GM15510 (cell line): ENCODE results near the gene RELN.

Experiments
- POLR2A ChIP-seq: IDR thresholded peaks from 3 replicates; pipeline ENCODE4 v1.6.1; 2011; ENCODE audit warnings: borderline replicate concordance; ENCODE audit not compliant: insufficient read length; ENCODE audit errors: extremely low read depth

Gene RELN

DNA sequence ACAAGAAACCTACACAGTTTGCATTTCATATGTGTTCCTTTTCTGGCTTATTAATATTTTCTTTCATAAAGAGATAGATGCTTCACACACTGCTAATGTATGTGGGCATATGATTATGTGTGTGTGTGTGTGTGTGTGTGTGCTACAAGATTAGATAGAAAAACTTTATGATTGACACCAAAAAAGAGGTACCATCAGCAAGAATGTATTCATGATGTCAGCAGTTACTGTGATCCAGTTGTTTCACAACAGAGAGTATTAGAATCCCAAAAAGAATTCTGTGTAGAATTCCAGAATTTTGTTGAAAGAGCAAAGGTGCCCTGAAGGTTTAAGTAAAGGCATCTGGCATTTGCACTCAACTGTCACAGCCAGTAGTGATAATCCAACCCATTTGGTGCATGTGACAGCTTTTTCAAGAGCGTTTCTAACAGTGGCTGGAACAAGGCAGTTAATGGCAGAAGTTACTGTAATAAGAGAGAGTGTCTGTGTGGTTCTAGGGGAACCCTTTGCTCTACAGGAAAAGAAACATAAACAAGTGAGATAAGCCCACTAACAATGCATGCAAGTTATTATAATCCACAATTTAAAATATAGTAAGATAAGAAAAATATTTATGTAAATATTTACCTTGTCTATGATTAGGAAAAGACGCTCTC, 16.6 kb downstream of the RELN start:
- TF ChIP-seq POLR2A = no peak

DNA sequence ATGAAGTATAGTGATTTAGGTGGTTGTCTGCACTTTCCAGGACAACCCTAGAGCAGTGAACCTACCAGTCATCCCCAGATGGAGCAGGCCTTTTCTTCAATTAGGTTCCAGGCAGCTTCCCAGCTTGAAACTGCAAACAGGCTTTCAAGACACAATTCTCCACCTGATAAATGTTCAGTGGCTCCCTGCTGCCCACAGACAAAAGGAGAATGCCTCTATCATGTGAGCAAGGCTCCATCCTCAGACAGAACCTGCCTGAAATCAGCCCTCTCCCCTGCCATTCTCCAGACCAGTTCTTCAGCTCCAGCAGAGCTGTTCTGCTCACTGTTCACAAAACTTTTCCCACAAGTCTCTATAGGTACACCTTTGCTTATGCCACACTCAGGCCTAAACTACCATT, 22.1 kb downstream of the RELN start:
- no peak for TF ChIP-seq POLR2A

DNA sequence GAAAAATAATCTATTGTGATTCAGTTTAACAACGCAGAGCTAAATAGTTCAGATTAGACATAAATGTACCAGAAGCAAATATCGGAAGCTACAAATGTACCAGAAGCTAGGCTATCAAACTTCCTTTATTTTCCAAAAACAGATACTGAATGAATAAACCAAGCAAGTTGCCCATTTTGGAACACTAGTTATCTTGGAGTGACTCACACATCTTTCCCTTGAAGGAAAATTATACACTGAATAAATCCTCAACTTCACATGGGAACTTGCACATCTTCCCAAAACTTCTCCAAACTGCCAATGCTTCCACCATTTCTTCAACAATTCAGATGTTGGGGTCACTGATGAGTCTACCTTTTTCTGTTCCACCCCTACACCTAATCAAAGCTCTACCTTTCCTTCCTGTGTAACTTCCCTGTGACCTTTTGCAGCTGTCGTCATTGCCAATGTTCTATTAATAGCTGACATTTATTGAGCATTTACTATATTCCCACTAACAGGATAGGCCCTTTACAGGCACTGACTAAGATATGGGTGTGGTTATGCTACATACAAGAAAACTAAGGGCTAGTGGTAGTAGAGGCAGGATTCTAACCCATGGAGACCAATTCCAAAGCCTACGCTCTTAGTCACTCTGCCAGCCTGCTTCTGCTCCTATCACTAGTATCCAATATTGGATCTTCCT, 22.7 kb downstream of the RELN start:
- TF ChIP-seq POLR2A = no peak

DNA sequence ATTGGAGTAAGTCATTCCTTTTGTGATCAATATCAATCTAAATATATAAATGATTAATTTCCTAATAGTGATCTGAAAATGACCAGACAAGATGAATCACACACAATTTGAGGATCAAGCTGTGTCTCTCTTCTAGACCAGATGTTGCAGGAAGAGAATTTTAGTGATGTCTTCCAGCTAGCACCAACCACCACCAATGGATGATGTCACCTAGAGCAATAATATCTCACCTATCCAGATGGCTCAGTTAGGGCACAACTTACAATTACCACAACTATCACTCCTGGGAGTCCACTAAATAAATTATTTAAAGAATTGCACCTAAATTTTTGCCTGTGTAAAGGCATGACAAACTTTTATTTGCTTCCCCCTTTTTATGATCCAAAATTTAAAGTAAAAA, 25.2 kb downstream of the RELN start:
- TF ChIP-seq POLR2A = no peak

DNA sequence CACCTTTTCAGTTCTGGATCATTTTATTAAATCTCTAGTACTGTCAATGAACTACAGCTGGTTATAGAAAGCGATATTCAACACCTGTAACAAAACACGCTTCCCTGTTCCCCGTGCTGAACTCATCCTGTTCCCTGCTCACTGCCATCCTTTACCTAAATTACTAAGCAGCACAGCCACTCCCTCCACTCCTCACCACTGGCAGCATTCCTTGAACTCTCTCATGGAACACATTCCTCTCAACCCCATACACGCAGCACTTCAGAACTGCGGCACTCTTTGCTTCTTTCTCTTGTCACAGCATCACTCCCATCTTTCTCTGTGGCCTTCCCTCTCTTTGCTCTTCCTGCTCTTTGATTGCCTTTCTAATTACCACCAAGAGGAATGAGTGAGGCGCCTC, 27.4 kb downstream of the RELN start:
- TF ChIP-seq POLR2A = no peak

DNA sequence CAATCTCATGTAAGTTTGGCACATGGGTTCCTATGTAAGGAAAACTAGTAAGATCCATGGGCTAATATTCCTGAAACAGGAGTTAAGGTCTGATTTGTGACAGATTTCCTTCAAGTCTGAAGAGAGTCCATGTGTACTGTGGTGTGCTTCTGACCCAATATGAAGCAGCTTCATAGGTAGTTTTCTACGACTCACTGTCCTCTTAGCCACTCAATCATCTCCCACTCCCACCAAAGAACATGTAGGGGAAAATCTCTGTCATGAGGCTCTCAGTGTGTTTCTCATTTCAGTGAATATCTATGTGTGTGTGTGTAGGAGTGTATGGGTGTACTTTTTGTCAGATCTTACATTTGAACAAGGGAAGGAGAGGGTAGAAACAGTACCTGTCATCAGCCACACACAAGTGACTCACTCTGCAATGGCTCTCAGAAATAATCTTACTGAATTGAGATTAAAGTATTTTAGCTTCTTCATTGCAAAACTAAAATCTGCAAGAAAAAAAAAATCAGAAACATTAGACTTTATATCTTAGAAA, 31.1 kb downstream of the RELN start:
- no peak for TF ChIP-seq POLR2A

DNA sequence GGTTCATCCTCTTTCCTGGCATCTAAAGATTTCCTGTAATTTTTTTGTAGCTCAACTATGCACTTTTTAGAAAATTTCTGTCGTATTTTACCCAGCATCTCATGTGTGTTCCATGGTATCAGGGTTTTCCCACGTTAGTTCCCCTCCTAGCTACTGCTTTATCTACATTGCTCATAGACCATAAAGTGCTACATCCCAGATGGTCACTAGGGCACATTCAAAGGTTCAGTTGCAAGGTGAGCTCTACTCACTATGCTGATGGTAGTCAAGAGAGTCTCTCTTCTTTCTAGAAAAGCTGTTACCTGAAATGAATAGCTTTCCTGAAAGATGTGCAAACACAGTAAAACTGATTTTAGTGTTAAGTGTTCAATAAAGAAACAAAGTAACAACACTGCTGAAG, 33.5 kb downstream of the RELN start:
- no peak for TF ChIP-seq POLR2A

DNA sequence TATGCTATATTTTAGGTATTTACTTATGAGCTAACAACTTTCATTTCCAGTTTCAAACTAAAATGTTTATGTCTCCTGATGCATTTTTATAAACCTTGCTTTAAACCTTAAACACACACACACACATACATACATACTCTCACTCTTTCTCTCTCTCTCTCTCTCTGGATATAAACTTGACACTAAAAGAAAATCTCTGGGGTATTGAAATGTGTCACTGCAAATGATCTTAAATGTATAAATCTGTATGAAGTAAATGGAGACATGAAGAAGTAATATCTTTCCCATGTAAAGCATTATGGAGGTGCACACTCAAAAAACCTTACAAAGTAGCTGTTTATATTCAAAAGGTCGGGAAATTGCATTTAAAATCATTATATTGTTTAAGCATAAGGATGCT, 37.0 kb downstream of the RELN start:
- no peak for TF ChIP-seq POLR2A

DNA sequence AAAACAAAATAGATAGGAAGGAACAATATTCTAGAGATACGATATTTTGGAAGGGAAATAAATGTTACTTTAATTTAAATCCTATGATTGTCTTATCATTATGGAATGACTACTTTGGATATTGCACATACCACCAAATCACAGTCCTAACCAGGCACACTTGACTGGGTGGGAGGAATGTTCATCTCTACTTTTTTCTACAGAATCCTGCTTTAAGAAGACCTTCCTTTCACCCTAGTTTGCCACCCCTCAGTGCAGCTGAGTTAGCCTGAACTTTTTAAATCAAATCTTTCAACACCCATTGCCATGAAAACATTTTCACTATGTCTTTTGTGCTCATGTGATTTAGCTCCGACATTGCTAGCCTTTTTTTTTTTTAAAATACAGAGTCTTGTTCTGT, 38.1 kb downstream of the RELN start:
- TF ChIP-seq POLR2A = no peak

DNA sequence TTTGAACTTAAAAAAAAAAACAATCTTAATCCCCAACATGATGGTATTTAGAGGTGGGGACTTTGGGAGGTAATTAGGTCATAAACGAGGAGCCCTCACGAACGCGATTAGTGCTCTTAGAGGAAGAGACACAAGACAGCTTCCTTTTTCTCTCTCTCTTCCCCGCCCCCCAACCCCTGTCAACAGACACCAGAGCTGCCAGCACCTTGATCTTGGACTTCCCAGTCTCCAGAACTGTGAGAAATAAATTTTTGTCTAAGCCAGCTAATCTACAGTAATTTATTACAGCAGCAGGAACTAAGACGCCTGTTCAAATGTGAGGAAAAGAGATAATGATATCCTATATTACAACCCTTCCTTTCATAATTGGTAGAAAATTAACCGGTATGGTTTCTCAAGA, 40.1 kb downstream of the RELN start:
- TF ChIP-seq POLR2A = no peak

DNA sequence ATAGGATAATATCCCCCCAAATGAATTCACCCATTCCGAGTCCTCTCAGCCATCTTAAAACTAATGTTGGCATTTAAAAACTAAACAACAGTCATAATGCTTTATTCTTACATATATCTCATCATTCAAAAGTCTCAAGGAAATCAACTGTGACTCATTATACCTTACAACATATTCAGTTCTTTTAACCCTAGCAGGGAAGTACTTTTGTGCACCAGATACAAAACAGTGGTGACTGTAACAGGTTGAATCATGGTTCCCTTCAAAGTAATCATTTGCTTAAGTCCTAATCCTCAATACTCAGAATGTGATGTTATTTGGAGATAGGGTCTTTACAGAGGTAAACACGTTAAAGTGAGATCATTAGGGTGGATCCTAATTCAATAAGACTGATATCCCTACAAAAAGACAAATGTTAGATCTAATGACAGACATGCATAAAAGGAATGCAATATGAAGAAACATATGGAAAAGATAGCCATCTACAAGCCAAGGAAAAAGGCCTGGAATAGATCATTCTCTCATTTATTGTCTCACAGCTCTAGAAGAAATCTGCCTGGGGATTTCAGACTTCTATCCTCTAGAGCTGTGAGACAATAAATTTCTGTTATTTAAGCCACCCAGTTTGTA, 42.3 kb downstream of the RELN start:
- TF ChIP-seq POLR2A = no peak

DNA sequence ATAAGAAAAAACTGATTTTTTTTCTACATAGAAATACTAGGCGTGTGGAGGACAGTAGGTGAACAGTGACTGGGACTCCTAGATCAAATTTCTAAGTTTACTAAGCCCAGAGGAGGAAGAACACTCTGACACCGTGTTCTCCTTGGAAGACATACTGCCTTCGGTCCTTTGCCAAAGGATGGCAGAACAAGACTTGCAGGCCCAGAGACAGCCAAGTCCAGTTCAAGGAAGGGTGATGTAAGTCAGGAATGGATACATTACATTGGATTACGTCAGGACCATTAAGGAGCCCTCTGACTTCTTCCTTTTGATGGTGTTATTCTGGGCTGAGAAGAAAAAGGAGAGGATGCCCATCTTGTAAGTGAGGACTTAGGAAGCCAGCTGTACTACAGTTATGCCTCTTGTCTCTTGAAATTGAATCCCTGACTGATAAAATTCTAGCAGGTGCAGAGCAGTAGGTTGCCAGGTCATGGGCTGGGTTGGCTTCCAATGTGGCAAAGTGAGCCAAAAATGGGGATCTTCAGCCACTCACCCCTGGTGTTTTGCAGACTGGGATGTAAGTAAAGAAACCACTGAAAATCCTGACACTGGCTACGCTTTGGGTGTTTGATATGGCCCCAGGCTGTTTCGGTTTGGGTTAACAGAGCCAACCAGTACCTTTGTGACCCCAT, 45.1 kb downstream of the RELN start:
- TF ChIP-seq POLR2A = no peak

DNA sequence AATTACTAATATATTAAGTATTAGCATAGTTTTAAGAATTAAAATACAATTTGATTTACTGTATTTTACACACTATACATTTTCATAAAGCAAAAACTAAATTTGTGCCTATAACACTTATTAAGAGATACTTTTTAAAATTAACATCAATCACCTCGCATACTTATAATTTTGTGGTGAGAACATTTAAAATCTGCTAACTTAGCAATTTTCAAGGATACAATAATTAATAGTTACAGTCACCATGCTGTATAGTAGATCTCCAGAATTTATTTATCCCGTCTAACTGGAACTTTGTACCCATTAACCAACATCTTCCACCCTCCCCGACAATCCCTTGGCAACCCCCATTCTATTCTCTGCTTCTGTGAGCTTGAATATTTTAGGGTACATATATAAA, 47.5 kb downstream of the RELN start:
- TF ChIP-seq POLR2A = no peak

DNA sequence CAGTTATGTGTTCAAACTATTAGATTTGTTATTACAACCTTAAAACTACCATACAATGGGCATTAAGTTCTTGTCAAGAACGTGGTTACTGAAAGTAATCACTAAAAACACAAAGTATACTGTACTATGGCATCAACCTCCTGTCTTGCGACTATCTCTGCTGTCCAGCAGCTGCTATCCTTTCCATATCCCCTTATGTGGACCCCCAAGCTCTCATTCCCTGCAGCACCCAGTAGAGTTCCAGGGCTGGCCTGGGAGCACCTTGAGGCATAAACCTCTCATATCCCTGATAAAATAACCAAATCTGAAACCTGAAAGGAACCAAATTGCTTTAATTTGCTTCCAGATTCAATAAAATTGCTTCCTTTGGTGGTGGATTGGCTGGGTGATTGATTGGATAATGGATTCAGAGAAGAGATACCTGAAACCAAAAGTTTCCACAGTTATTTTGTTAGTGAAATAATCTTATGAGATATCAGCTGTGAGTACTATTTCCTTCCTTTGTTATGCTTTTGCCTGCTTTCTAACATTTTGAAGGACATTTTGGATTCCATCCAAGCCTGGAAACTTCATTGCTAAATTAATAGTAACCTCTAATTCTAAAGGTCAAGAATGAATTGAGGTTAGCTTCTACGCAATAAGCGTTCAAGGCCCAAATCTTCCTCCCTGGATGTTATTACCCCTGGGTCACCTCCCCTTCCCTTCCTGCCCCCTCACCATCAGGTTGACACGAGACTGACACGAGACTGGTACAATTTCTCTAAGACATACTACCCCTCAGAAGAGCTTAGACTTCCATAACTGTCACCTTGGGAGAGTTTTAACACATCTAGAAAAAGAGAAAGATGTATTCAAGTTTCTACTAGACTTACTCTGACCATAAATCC, 48.8 kb downstream of the RELN start:
- TF ChIP-seq POLR2A = no peak
